ENCODE measurements around the gene INTU. TPM values are rescaled to one million over a fixed set of nuclear protein-coding genes. Genes with fewer than 3 reads are reported as not detected.

The INTU gene
- total RNA-seq: 5.5 and 8.1 TPM in 2 replicates

DNA sequence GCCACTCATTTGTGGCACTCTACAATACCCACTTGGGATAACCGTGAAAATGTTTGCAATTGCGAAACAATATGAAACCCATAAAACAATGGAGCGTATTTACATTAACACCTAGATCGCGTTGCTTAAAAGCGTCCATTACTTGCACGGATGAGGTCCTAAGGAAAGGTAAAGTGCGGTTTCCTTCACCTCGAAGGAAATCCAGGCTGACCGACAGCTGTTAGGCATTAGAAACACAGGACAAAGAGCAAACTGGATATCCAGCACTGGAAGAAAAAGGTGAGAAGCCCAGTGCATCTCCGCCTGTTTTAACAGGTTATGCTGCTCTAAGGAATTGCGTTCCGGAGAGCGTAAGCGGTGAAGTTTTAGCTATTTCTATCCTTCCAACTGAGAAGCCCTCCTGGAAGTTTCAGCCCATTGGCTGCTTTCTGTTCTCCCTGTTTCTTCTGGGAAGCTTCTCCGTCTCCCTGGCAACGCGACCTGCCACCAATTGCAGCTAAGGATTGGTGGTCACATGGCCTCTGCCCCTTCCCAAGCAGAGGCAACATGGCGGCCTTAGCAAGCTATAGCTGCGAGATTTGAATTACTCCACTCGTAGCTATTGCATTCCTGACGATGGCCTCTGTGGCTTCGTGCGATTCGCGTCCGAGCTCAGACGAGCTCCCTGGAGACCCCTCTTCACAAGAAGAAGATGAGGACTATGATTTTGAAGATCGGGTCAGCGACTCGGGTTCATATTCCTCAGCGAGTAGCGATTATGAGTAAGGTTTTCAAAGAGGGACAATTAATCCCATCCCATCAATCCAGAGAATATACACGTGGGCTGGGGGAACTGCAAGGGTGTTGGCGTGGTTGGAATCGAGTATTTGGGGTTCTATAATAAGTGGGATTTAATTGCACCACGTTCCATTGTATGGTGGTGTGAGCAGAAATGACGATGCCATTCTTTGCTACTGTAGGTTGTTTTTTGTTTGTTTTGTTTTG, at the start of gene INTU:
Gene INTU, plus strand, starts transcription at position 538 of the 984 bp plus-strand sequence. Its CDS starts 78 bp downstream, at position 616.

DNA sequence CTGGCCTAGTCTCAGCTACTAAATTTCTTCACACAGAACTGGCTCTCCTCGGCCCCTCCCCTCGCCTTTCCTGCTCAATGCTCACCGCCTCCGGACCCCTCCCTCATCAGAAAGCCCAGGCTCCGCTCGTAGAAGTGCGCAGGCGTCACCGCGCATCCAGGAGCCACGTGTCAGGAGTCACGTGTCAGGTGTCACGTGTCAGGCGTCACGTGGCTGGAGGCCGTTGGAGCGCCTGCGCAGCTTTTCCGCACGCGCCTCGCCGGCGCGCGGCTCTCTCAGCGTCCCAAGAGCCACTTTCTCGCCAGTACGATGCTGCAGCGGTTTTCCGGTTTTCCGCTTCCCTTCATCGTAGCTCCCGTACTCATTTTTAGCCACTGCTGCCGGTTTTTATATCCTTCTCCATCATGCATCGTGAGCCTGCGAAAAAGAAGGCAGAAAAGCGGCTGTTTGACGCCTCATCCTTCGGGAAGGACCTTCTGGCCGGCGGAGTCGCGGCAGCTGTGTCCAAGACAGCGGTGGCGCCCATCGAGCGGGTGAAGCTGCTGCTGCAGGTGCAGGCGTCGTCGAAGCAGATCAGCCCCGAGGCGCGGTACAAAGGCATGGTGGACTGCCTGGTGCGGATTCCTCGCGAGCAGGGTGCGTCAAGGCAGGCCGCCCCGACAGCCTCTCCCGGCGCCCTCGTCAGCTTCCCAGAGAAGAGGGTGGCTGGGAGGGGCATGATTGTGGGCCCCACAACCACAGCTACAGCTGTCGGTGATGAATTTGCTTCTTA, 97.6 kb downstream of the INTU start, which contains the start of gene SLC25A31:
Gene SLC25A31, plus strand, starts transcription at position 259 of the 772 bp plus-strand sequence. Its CDS starts 146 bp downstream, at position 405.

Other genes starting within 250 kb of the INTU start
- not detected in 2 replicates for gene SLC25A31, start 97.4 kb downstream of the INTU start, total RNA-seq
- 5.4 and 8.4 TPM in 2 replicates for gene HSPA4L, start 149.4 kb downstream of the INTU start, total RNA-seq
- 9.7 and 38.1 TPM in 2 replicates for gene PLK4, start 247.9 kb downstream of the INTU start, total RNA-seq